ENCODE data around the gene TNFRSF19.
"Not testable (repeated sequence)": the region's sequence is repeated elsewhere in the genome, so short reads cannot be mapped to it uniquely, and the experiment has no call there.

TNFRSF19 gene

GRCh38 chr13:23592596-23592995 is 22.4 kb downstream of the TNFRSF19 start:
- ATAC-seq (ENCODE audit: low read depth) = no peak
- Histone ChIP-seq H3K27ac (ENCODE audit: poor library complexity, severe bottlenecking) (no peak overlapping the region), H3K9me3 (ENCODE audit: severe bottlenecking) (no peaks in the 10 kb centered on the region), H3K4me1 (ENCODE audit: insufficient read depth, poor library complexity, severe bottlenecking) (no peaks in the 10 kb centered on the region), H3K4me3 (ENCODE audit: severe bottlenecking) (no peak overlapping the region), H3K27me3 (ENCODE audit: insufficient read depth, poor library complexity, severe bottlenecking) (no peaks in the 10 kb centered on the region), H3K36me3 (ENCODE audit: low read depth) (no peaks in the 10 kb centered on the region)
- DNase-seq (ENCODE audit: low spot score) = no peak
- no peak for TF ChIP-seq CTCF (IDR thresholded peaks at IDR 0.05; ENCODE audit: poor library complexity, severe bottlenecking)

GRCh38 chr13:23593148-23593547 is 22.9 kb downstream of the TNFRSF19 start:
- H3K27me3 ChIP-seq (ENCODE audit: insufficient read depth, poor library complexity, severe bottlenecking) = no peaks in the 10 kb centered on the region
- no peak overlapping the region for H3K4me3 ChIP-seq (ENCODE audit: severe bottlenecking)
- H3K4me1 ChIP-seq (ENCODE audit: insufficient read depth, poor library complexity, severe bottlenecking) = no peaks in the 10 kb centered on the region
- no peaks in the 10 kb centered on the region for H3K9me3 ChIP-seq (ENCODE audit: severe bottlenecking)
- TF ChIP-seq CTCF (IDR thresholded peaks at IDR 0.05; ENCODE audit: poor library complexity, severe bottlenecking) = no peak
- no peaks in the 10 kb centered on the region for H3K36me3 ChIP-seq (ENCODE audit: low read depth)
- no peak for DNase-seq (ENCODE audit: low spot score)
- no peak overlapping the region for H3K27ac ChIP-seq (ENCODE audit: poor library complexity, severe bottlenecking)
- ATAC-seq (ENCODE audit: low read depth) = no peak

GRCh38 chr13:23594290-23594689 is 24.1 kb downstream of the TNFRSF19 start:
- not testable (repeated sequence) for H3K27me3 ChIP-seq (ENCODE audit: insufficient read depth, poor library complexity, severe bottlenecking); H3K36me3 ChIP-seq (ENCODE audit: low read depth); H3K4me3 ChIP-seq (ENCODE audit: severe bottlenecking); H3K4me1 ChIP-seq (ENCODE audit: insufficient read depth, poor library complexity, severe bottlenecking); H3K9me3 ChIP-seq (ENCODE audit: severe bottlenecking); DNase-seq (ENCODE audit: low spot score); ATAC-seq (ENCODE audit: low read depth); H3K27ac ChIP-seq (ENCODE audit: poor library complexity, severe bottlenecking)

GRCh38 chr13:23598369-23598768 is 28.2 kb downstream of the TNFRSF19 start:
- no peaks in the 10 kb centered on the region for H3K4me1 ChIP-seq (ENCODE audit: insufficient read depth, poor library complexity, severe bottlenecking)
- DNase-seq (ENCODE audit: low spot score) = no peak
- TF ChIP-seq CTCF (IDR thresholded peaks at IDR 0.05; ENCODE audit: poor library complexity, severe bottlenecking) = no peak
- H3K27me3 ChIP-seq (ENCODE audit: insufficient read depth, poor library complexity, severe bottlenecking) = no peaks in the 10 kb centered on the region
- no peaks in the 10 kb centered on the region for H3K36me3 ChIP-seq (ENCODE audit: low read depth)
- no peak overlapping the region for H3K4me3 ChIP-seq (ENCODE audit: severe bottlenecking)
- no peak for ATAC-seq (ENCODE audit: low read depth)
- no peak overlapping the region for H3K27ac ChIP-seq (ENCODE audit: poor library complexity, severe bottlenecking)
- H3K9me3 ChIP-seq (ENCODE audit: severe bottlenecking) = no peaks in the 10 kb centered on the region

GRCh38 chr13:23599083-23599925 is 29.1 kb downstream of the TNFRSF19 start:
- Histone ChIP-seq H3K36me3 (ENCODE audit: low read depth) (no peaks in the 10 kb centered on the region), H3K4me3 (ENCODE audit: severe bottlenecking) (no peak overlapping the region), H3K9me3 (ENCODE audit: severe bottlenecking) (no peaks in the 10 kb centered on the region), H3K4me1 (ENCODE audit: insufficient read depth, poor library complexity, severe bottlenecking) (no peaks in the 10 kb centered on the region), H3K27ac (ENCODE audit: poor library complexity, severe bottlenecking) (no peak overlapping the region), H3K27me3 (ENCODE audit: insufficient read depth, poor library complexity, severe bottlenecking) (no peaks in the 10 kb centered on the region)
- ATAC-seq (ENCODE audit: low read depth) (peak; percentile 76), DNase-seq (ENCODE audit: low spot score) (no peak)
- TF ChIP-seq CTCF (IDR thresholded peaks at IDR 0.05; ENCODE audit: poor library complexity, severe bottlenecking) = no peak
